Mesangial cell (primary cell): ENCODE data around the gene FOXD4L3. TPM values are rescaled to one million over a fixed set of nuclear protein-coding genes. Genes with fewer than 3 reads are reported as not detected.

Source experiments
- total RNA-seq: library from RNA; depleted of rRNA; stranded (reverse); fragments of >200 nt; gene quantifications from 2 replicates; pipeline ENCODE4 v1.2.3, GENCODE V29; 2015

FOXD4L3 gene
- not detected in 2 replicates for total RNA-seq

GRCh38 chr9:68302567-68302966 is at the start of gene FOXD4L3:
FOXD4L3 (plus strand) TSS chr9:68302867; CDS start chr9:68302952, 85 bp downstream.

Other genes with a start within 250 kb of the FOXD4L3 start
- 6.2 and 11.6 TPM in 2 replicates for gene ZNG1C, start 60.9 kb upstream of the FOXD4L3 start, total RNA-seq
- not detected in 2 replicates for gene PGM5, start 53.7 kb downstream of the FOXD4L3 start, total RNA-seq
- gene TMEM252, start 238.0 kb downstream of the FOXD4L3 start, total RNA-seq: not detected in 2 replicates